ENCODE measurements around the gene ZNF557.
"Not testable (repeated sequence)": the region's sequence is repeated elsewhere in the genome, so short reads cannot be mapped to it uniquely, and the experiment has no call there.

Gene ZNF557

GRCh38 chr19:7051421-7051820, 18.1 kb upstream of the ZNF557 start:
- no CpG with 5 or more reads among the region's 5 CpGs for WGBS (ENCODE audit: insufficient coverage)
- H3K27ac ChIP-seq (ENCODE audit: insufficient read depth in 1 of 2, low read depth in 1 of 2, low read length in 2 of 2, poor library complexity in 1 of 2, severe bottlenecking in 2 of 2); CTCF ChIA-PET; H3K9me3 ChIP-seq (ENCODE audit: control extremely low read depth in 1 of 5, control insufficient read depth in 4 of 5, insufficient read depth in 2 of 5, low read depth in 1 of 5, low read length in 4 of 5); POLR2A ChIA-PET; DNase-seq; H3K4me1 ChIP-seq (ENCODE audit: control extremely low read depth in 1 of 4, control insufficient read depth in 4 of 4, insufficient read depth in 4 of 4, low read length in 3 of 4); H3K36me3 ChIP-seq (ENCODE audit: control insufficient read depth in 4 of 4, insufficient read depth in 4 of 4, low read length in 3 of 4); H3K4me3 ChIP-seq (ENCODE audit: control insufficient read depth in 1 of 7, extremely low read depth in 1 of 7, insufficient read depth in 4 of 7, low read depth in 2 of 7, low read length in 6 of 7); H3K27me3 ChIP-seq (replicated peaks in 2 of 5; ENCODE audit: control insufficient read depth in 4 of 5, insufficient read depth in 5 of 5, low read length in 4 of 5): not testable (repeated sequence)

- H3K9me3 ChIP-seq (ENCODE audit: control extremely low read depth in 1 of 5, control insufficient read depth in 4 of 5, insufficient read depth in 2 of 5, low read depth in 1 of 5, low read length in 4 of 5); H3K4me1 ChIP-seq (ENCODE audit: control extremely low read depth in 1 of 4, control insufficient read depth in 4 of 4, insufficient read depth in 4 of 4, low read length in 3 of 4); H3K36me3 ChIP-seq (ENCODE audit: control insufficient read depth in 4 of 4, insufficient read depth in 4 of 4, low read length in 3 of 4); H3K27ac ChIP-seq (ENCODE audit: insufficient read depth in 1 of 2, low read depth in 1 of 2, low read length in 2 of 2, poor library complexity in 1 of 2, severe bottlenecking in 2 of 2); CTCF ChIA-PET; H3K27me3 ChIP-seq (replicated peaks in 2 of 5; ENCODE audit: control insufficient read depth in 4 of 5, insufficient read depth in 5 of 5, low read length in 4 of 5); POLR2A ChIA-PET; H3K4me3 ChIP-seq (ENCODE audit: control insufficient read depth in 1 of 7, extremely low read depth in 1 of 7, insufficient read depth in 4 of 7, low read depth in 2 of 7, low read length in 6 of 7): not testable (repeated sequence)
- WGBS (ENCODE audit: insufficient coverage), result no CpG with 5 or more reads among the region's 7 CpGs
- peak in 1 of 3 donors; percentile 26 for DNase-seq
These were observed 16.6 kb upstream of the ZNF557 start for GRCh38 chr19:7052896-7053295.

GRCh38 chr19:7054635-7055368, 14.7 kb upstream of the ZNF557 start:
- H3K36me3 ChIP-seq (ENCODE audit: control insufficient read depth in 4 of 4, insufficient read depth in 4 of 4, low read length in 3 of 4); POLR2A ChIA-PET; H3K27me3 ChIP-seq (replicated peaks in 2 of 5; ENCODE audit: control insufficient read depth in 4 of 5, insufficient read depth in 5 of 5, low read length in 4 of 5); H3K9me3 ChIP-seq (ENCODE audit: control extremely low read depth in 1 of 5, control insufficient read depth in 4 of 5, insufficient read depth in 2 of 5, low read depth in 1 of 5, low read length in 4 of 5); H3K4me1 ChIP-seq (ENCODE audit: control extremely low read depth in 1 of 4, control insufficient read depth in 4 of 4, insufficient read depth in 4 of 4, low read length in 3 of 4); DNase-seq; CTCF ChIA-PET; H3K27ac ChIP-seq (ENCODE audit: insufficient read depth in 1 of 2, low read depth in 1 of 2, low read length in 2 of 2, poor library complexity in 1 of 2, severe bottlenecking in 2 of 2); H3K4me3 ChIP-seq (ENCODE audit: control insufficient read depth in 1 of 7, extremely low read depth in 1 of 7, insufficient read depth in 4 of 7, low read depth in 2 of 7, low read length in 6 of 7): not testable (repeated sequence)
- WGBS (ENCODE audit: insufficient coverage), result 97% methylated on average over 4 of the region's 14 CpGs

GRCh38 chr19:7055679-7056078, 13.8 kb upstream of the ZNF557 start:
- CTCF ChIA-PET; H3K4me3 ChIP-seq (ENCODE audit: control insufficient read depth in 1 of 7, extremely low read depth in 1 of 7, insufficient read depth in 4 of 7, low read depth in 2 of 7, low read length in 6 of 7); H3K4me1 ChIP-seq (ENCODE audit: control extremely low read depth in 1 of 4, control insufficient read depth in 4 of 4, insufficient read depth in 4 of 4, low read length in 3 of 4); DNase-seq; H3K36me3 ChIP-seq (ENCODE audit: control insufficient read depth in 4 of 4, insufficient read depth in 4 of 4, low read length in 3 of 4); H3K27me3 ChIP-seq (replicated peaks in 2 of 5; ENCODE audit: control insufficient read depth in 4 of 5, insufficient read depth in 5 of 5, low read length in 4 of 5); H3K27ac ChIP-seq (ENCODE audit: insufficient read depth in 1 of 2, low read depth in 1 of 2, low read length in 2 of 2, poor library complexity in 1 of 2, severe bottlenecking in 2 of 2); H3K9me3 ChIP-seq (ENCODE audit: control extremely low read depth in 1 of 5, control insufficient read depth in 4 of 5, insufficient read depth in 2 of 5, low read depth in 1 of 5, low read length in 4 of 5); POLR2A ChIA-PET: not testable (repeated sequence)
- WGBS (ENCODE audit: insufficient coverage), result 96% methylated on average over 3 of the region's 14 CpGs

- CTCF ChIA-PET; H3K9me3 ChIP-seq (ENCODE audit: control extremely low read depth in 1 of 5, control insufficient read depth in 4 of 5, insufficient read depth in 2 of 5, low read depth in 1 of 5, low read length in 4 of 5); H3K4me3 ChIP-seq (ENCODE audit: control insufficient read depth in 1 of 7, extremely low read depth in 1 of 7, insufficient read depth in 4 of 7, low read depth in 2 of 7, low read length in 6 of 7); H3K27ac ChIP-seq (ENCODE audit: insufficient read depth in 1 of 2, low read depth in 1 of 2, low read length in 2 of 2, poor library complexity in 1 of 2, severe bottlenecking in 2 of 2); POLR2A ChIA-PET; H3K4me1 ChIP-seq (ENCODE audit: control extremely low read depth in 1 of 4, control insufficient read depth in 4 of 4, insufficient read depth in 4 of 4, low read length in 3 of 4); H3K27me3 ChIP-seq (replicated peaks in 2 of 5; ENCODE audit: control insufficient read depth in 4 of 5, insufficient read depth in 5 of 5, low read length in 4 of 5); DNase-seq; H3K36me3 ChIP-seq (ENCODE audit: control insufficient read depth in 4 of 4, insufficient read depth in 4 of 4, low read length in 3 of 4): not testable (repeated sequence)
- WGBS (ENCODE audit: insufficient coverage), result 97% methylated on average over 6 of the region's 16 CpGs
These were observed 13.1 kb upstream of the ZNF557 start for GRCh38 chr19:7056371-7056770.

GRCh38 chr19:7058576-7058975, 10.9 kb upstream of the ZNF557 start, which contains the start of gene MBD3L3:
Gene MBD3L3 (minus strand): TSS chr19:7058676. CDS start chr19:7058605, 71 bp downstream.
- H3K36me3 ChIP-seq (ENCODE audit: control insufficient read depth in 4 of 4, insufficient read depth in 4 of 4, low read length in 3 of 4); H3K27me3 ChIP-seq (replicated peaks in 2 of 5; ENCODE audit: control insufficient read depth in 4 of 5, insufficient read depth in 5 of 5, low read length in 4 of 5); CTCF ChIA-PET; DNase-seq; H3K27ac ChIP-seq (ENCODE audit: insufficient read depth in 1 of 2, low read depth in 1 of 2, low read length in 2 of 2, poor library complexity in 1 of 2, severe bottlenecking in 2 of 2); H3K4me3 ChIP-seq (ENCODE audit: control insufficient read depth in 1 of 7, extremely low read depth in 1 of 7, insufficient read depth in 4 of 7, low read depth in 2 of 7, low read length in 6 of 7); H3K4me1 ChIP-seq (ENCODE audit: control extremely low read depth in 1 of 4, control insufficient read depth in 4 of 4, insufficient read depth in 4 of 4, low read length in 3 of 4); H3K9me3 ChIP-seq (ENCODE audit: control extremely low read depth in 1 of 5, control insufficient read depth in 4 of 5, insufficient read depth in 2 of 5, low read depth in 1 of 5, low read length in 4 of 5); POLR2A ChIA-PET: not testable (repeated sequence)
- WGBS (ENCODE audit: insufficient coverage), result no CpG with 5 or more reads among the region's 8 CpGs

GRCh38 chr19:7059977-7060376, 9.5 kb upstream of the ZNF557 start:
- H3K4me3 ChIP-seq (ENCODE audit: control insufficient read depth in 1 of 7, extremely low read depth in 1 of 7, insufficient read depth in 4 of 7, low read depth in 2 of 7, low read length in 6 of 7); DNase-seq; H3K4me1 ChIP-seq (ENCODE audit: control extremely low read depth in 1 of 4, control insufficient read depth in 4 of 4, insufficient read depth in 4 of 4, low read length in 3 of 4); H3K9me3 ChIP-seq (ENCODE audit: control extremely low read depth in 1 of 5, control insufficient read depth in 4 of 5, insufficient read depth in 2 of 5, low read depth in 1 of 5, low read length in 4 of 5); H3K27me3 ChIP-seq (replicated peaks in 2 of 5; ENCODE audit: control insufficient read depth in 4 of 5, insufficient read depth in 5 of 5, low read length in 4 of 5); H3K36me3 ChIP-seq (ENCODE audit: control insufficient read depth in 4 of 4, insufficient read depth in 4 of 4, low read length in 3 of 4); POLR2A ChIA-PET; CTCF ChIA-PET; H3K27ac ChIP-seq (ENCODE audit: insufficient read depth in 1 of 2, low read depth in 1 of 2, low read length in 2 of 2, poor library complexity in 1 of 2, severe bottlenecking in 2 of 2): not testable (repeated sequence)
- WGBS (ENCODE audit: insufficient coverage), result no CpG with 5 or more reads among the region's 2 CpGs

Data from common myeloid progenitor, CD34-positive (primary cell).